ENCODE data around the gene TMEM62.
A peak's percentile ranks its signal among the peaks of the same experiment; 100 is the strongest.

DNA sequence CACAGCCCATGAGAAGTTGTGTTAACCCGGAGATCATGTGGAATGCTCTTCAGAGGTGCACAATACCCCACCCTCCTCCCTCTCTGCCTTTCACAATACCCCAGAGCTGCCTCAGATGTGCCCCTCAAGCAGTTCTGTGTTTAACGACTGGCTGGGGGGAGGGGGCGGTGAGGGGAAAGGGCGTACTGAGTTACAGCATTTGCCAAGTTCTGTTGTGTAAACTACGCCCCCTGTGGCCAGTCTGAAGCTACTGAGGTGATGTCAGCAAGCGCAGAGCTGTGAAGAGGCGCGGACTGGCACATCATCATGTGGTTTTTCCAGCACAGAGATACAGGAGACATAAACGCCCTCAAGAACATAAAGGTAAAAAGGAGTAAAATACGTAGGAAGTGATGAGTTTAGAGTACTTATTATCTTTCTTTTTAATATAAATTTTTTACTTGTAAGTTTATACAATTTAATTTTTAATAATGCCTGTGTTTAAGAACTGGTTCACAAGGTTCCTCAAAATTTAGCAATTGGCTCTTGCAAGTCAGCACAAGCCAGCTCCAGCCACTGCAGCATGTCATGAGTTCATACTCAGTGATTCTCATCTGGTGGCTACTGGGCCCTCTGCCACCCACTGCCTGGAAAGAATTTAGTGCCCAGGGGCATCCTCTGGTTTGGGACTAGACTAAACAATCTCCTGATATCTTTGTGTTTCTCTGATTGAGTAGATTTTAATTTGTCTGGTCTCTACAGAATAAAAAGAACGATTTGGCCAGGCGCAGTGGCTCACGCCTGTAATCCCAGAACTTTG, 85.7 kb downstream of the TMEM62 start:
- TF ChIP-seq, protein P1, sequence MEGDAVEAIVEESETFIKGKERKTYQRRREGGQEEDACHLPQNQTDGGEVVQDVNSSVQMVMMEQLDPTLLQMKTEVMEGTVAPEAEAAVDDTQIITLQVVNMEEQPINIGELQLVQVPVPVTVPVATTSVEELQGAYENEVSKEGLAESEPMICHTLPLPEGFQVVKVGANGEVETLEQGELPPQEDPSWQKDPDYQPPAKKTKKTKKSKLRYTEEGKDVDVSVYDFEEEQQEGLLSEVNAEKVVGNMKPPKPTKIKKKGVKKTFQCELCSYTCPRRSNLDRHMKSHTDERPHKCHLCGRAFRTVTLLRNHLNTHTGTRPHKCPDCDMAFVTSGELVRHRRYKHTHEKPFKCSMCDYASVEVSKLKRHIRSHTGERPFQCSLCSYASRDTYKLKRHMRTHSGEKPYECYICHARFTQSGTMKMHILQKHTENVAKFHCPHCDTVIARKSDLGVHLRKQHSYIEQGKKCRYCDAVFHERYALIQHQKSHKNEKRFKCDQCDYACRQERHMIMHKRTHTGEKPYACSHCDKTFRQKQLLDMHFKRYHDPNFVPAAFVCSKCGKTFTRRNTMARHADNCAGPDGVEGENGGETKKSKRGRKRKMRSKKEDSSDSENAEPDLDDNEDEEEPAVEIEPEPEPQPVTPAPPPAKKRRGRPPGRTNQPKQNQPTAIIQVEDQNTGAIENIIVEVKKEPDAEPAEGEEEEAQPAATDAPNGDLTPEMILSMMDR (conservative IDR thresholded peaks at IDR 0.05; ENCODE audit: low read length), result peak; percentile 38; the same call in 1 of the 2 replicates
- no peak for TF ChIP-seq EZH2phosphoT487 (IDR thresholded peaks at IDR 0.05; ENCODE audit: borderline replicate concordance, low read depth, low read length)
